GM18951 (cell line): ENCODE results near the gene TLR1.
A peak's percentile ranks its signal among the peaks of the same experiment; 100 is the strongest.
"Not testable (repeated sequence)": the region's sequence is repeated elsewhere in the genome, so short reads cannot be mapped to it uniquely, and the experiment has no call there.

Source experiments
- POLR2A ChIP-seq: IDR thresholded peaks from 4 replicates; pipeline ENCODE4 v1.6.1; 2011; ENCODE audit warnings: mild to moderate bottlenecking; ENCODE audit not compliant: insufficient read length, insufficient read depth; ENCODE audit errors: extremely low read depth
- in situ Hi-C: fragments of 300-500 bp; cut with MboI; formaldehyde crosslinking; loops from one replicate; pipeline ENCODE4 v1.12.0; 2022; ENCODE audit warnings: low sequenced_read_pairs, mixed read lengths, inconsistent platforms; ENCODE audit not compliant: unreplicated experiment

The TLR1 gene

DNA sequence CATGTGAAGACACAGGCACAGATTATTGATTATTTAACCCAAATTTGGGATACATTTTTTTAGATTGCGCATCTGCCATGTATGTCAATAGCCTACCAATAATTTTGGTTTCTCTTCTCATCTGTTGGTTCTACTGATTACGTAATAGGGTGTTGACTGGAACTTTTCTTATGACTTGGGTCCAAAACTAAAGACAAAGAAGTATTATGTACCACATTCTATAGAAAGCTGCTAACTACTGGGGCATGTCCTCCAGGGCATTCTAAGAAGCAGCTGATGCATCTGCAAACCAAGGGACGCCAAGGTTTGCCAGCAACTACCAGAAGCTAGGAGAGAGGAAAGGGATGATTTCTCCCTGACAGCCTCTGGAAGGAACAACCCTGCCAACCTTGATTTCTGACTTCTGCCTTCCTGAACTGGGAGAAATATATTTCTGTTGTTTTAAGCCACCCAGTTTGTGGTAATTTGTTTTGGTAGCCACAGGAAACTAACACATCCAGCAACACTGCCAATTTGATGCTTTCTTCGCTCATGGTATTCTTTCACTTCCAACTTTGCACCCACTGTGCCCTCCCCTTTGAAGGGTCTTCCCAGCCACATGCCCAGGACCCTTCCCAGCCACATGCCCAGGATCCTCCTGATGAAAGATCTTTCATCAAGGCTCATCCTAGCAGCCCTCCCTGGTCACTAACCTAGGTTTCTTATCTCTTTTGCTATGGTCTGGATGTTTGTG, 15.9 kb upstream of the TLR1 start:
- in situ Hi-C loops: no loop called here
- no peak for TF ChIP-seq POLR2A

DNA sequence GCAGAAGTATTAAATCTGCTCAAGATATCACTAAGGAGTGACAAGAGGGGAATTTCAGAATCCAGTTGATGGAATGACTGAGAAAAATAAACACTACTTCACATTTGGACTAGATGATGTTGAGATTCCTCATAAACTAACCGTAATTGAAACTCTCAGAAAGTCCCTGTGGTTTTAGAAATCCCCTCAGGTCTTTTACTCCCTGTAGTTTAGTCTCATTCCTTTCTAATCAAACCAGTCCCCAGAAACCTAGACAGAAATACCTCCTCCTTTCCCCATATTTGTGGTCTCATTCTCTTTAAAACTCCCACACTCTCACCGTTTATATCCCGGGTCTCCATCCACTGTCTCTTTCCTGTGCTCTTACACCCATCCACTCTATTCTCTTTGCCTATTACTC, 15.0 kb upstream of the TLR1 start:
- TF ChIP-seq POLR2A: no peak
- in situ Hi-C loops: no loop called here

DNA sequence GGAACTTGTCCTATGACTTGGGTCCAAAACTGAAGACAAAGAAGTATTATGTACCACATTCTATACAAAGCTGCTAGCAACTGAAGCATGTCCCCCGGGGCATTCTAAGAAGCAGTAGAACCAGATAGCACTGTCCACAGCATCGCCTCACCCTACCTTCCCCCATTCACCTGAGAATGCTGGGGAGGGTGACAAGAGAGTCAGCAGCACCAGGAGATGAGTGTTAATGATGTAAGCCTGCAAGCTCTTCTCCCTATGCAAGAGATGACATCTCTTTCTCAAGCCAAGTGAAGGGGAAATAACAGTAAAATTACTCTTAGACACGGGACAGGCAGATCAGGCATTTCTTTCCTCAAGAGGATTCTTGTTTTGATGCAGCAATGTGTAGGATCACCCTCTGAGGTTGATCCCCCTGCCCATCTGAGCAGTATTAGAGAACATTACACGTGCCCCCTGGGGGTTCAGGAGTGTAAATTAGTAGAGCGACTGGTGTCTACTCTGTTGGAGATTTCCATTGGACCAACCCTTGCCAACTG, 13.9 kb upstream of the TLR1 start:
- TF ChIP-seq POLR2A: no peak
- in situ Hi-C loops: no loop called here

DNA sequence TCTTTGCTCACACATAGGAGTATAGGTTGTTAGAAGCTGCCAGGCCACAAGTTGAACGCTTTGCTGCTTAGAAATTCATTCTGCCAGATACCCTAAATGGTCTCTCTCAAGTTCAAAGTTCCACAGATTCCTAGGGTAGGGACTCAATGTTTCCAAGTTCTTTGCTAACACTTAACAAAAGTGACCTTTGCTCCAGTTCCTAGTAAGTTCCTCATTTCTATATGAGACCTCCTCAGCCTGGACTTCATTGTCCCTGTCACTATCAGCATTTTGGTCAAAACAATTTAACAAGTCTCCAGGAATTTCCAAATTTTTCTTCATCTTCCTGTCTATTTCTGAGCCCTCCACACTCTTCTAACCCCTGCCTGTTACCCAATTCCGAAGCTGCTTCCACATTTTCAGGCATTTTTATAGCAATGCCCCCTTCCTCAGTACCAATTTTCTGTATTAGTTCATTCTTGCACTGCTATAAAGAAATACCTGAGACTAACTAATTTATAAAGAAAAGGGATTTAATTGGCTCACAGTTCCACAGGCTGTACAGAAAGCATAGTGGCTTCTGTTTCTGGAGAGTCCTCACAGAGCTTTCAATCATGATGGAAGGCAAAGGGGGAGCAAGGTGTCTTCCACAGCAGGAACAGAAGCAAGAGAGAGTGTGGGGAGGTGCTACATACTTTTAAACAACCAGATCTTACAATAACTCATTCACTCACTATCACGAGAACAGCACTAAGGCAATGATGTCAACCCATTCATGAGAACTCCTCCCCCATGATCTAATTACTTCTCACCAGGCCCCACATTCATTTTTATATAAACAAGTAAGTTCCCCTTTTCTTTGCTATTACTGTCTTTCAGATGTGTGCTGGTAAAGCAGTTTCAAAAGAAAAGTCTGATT, 11.5 kb upstream of the TLR1 start:
- in situ Hi-C loops: no loop called here
- TF ChIP-seq POLR2A: no peak

DNA sequence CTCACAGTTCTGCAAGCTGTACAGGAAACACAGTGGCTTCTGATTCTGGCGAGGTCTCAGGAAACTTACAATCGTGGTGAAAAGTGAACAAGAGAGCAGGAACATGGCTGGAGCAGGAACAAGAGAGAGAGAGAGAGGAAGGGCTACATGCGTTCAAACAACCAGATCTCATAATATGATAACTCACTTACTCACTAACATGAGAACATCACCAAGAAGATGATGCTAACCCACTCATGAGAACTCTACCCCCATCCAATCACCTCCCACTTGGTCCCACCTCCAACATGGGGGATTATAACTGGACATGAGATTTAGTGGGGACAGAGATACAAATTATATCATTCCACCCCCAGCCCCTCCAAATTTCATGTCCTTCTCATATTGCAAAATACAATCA, 9.8 kb upstream of the TLR1 start:
- in situ Hi-C loops: no loop called here

DNA sequence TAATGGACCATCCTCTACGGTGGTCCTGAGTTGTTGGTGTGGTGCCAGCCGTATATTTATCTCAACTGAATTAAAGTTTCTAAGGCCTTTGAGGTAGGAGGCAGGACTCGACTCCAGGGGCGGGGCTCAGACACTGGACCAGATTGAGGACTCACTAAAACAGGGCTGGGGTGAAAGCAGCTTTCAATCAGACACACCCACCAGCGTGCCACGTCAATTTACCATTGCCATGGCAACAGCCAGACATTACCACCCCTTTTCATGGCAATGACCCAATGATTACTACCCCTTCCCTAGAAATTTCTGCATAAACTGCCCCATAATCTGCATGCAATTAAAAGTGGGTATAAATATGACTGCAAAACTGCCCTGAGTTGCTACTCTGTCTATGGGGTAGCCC, 6.7 kb upstream of the TLR1 start:
- TF ChIP-seq POLR2A: no peak
- in situ Hi-C loops: no loop called here

More for the DNA sequence above, 9.8 kb upstream of the TLR1 start:
- no peak for TF ChIP-seq POLR2A

DNA sequence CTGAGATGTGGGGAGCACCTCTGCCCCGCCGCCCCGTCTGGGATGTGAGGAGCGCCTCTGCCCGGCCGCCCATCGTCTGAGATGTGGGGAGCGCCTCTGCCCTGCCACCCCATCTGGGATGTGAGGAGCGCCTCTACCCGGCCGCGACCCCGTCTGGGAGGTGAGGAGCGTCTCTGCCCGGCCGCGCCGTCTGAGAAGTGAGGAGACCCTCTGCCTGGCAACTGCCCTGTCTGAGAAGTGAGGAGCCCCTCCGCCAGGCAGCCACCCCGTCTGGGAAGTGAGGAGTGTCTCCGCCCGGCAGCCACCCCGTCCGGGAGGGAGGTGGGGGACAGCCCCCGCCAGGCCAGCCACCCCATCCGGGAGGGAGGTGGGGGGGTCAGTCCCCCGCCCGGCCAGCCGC, 2.9 kb upstream of the TLR1 start:
- in situ Hi-C loops: not testable (repeated sequence)

DNA sequence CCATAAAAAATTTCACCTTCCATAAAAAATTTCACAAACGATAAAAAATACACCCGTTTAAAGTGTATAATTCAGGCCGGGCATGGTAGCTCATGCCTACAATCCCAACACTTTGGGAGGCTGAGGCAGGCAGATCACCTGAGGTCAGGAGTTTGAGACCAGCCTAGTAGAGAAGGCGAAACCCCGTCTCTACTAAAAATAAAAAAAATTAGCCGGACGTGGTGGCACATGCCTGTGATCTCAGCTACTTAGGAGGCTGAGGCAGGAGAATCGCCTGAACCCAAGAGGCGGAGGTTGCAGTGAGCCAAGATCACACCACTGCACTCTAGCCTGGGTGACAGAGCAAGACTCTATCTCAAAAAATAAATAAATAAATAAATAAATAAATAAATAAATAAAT, 1.7 kb upstream of the TLR1 start:
- in situ Hi-C loops: not testable (repeated sequence)

DNA sequence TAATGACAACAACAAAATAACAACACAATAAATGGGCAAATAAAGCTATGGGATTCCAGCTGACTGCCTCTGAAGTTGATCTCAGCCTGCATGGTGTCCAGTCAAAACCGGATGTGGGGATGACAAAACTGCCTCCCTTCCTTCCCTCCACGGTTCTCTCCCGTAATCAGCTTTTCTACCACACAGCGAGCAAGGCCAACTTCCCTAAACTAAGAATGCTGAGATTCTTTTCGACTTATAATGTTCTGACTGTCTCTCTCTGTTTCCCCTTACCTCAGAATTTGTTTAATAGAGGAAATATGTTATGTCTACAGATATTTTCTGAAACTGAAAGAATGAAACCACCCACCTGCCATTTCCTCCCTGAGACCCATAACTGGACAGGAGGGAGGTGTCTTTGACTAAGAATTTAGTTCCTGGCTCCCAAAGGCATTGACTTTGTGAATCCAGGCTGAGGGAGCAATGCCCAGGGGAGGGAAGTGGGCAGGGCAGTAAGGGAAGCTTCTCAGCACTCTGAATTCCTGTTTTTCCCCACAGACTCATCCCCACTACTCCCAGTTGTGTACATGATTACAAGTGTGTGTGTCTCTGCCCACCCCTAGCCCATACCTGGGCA, 1.0 kb upstream of the TLR1 start:
- in situ Hi-C loops: no loop called here
- TF ChIP-seq POLR2A: peak; percentile 35

DNA sequence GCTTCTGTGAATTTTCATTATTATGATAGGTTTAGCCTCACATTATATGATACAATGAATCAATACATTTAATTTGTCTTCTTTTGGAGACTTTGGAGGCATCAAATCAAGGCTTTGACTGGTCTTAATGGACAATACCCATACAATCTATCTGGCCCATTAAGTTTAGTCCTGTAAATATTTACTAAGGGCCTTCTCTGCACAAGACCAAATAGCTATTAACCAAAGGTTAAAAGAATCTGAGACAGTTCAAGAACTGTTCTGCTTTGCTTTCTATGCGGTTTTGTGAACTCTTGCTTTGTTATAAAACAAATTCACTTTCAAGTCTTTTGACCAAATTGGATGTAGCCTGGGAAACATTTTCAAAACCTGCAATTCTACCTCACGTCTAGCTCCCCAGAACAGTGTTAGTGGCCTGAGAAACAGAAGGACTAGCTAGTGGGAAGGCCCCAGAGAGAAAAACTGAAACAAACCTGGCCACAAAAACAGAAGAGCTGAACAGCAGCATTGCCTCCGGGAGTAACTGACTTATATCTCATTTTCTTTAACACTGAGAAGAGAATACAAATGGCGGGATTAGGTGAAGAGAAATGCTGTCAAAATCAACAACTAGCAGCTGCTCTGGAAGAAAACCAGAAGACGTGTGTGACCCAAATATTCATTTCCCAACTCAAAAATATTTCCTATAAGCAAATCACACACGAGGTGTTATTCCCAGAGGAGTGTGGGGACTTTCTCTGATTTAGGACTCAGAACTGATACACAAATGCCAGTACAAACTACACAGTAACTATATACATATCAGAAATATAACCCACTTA, 548 bp downstream of the TLR1 start:
- no peak for TF ChIP-seq POLR2A
- in situ Hi-C loops: no loop called here

DNA sequence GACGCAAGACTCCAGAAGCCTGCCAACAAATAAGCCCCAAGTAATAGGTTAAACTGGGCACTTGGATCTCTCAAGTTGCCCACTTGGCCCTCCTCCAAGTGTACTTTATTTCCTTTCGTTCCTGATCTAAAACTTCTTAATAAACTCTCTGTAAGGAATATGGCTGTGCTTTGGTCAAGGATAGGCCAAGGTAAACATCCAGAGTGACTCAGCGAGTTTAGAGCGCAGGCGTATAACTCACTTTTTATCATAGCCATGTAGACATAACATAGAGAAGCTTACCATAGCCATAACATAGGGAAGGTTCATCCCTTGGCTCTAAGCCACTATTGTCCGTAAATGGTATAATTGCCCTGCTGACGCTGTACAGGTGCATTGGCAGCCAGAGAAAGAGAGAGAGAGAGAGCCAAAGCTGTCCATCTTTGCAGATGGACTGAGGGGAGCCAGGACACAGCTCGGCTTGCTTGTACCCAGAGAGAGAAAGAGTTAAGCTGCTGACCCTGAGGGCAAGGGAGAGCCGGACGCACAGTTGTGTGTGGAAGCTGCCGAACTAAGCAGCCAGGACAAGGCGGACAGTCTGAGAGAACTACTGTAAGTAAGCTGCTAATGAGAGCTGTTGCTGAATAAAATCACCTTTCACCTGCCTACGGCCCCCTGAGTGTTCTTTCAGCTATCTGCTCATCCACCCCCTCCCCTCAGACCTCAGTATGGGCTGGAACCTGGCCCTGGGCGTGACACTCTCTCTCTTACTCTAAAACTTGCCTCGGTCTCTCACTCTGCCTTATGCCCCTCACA, 1.8 kb downstream of the TLR1 start:
- TF ChIP-seq POLR2A: no peak
- in situ Hi-C loops: no loop called here

DNA sequence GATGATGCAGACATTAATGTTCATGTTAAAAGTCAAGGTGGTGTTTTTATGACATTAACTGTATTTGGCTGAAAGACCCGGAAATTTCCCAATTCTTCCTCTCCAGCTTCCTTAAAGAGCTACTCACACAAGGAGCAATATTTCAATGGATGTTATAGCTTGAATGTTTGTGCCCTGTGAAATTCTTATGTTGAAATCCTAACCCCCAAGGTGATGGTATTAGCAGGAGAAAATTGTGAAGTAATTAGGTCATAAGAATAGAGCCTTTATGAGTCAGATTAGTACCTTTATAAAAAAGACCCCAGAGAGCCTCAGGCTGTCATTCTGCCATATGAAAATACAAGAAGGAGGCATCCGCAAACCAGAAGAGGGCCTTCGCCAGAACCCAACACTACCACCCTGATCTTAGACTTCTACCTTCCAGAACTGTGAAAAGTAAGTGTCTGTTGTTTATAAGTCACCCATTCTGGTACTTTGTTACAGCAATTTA, 3.6 kb downstream of the TLR1 start:
- in situ Hi-C loops: no loop called here
- TF ChIP-seq POLR2A: no peak
